ENCODE data around the gene CMTR1. TPM values are rescaled to one million over a fixed set of nuclear protein-coding genes. Genes with fewer than 3 reads are reported as not detected.
A peak's percentile ranks its signal among the peaks of the same experiment; 100 is the strongest.
"Not testable (repeated sequence)": the region's sequence is repeated elsewhere in the genome, so short reads cannot be mapped to it uniquely, and the experiment has no call there.

CMTR1 gene
- total RNA-seq, 1 donor = 30.7 TPM

DNA sequence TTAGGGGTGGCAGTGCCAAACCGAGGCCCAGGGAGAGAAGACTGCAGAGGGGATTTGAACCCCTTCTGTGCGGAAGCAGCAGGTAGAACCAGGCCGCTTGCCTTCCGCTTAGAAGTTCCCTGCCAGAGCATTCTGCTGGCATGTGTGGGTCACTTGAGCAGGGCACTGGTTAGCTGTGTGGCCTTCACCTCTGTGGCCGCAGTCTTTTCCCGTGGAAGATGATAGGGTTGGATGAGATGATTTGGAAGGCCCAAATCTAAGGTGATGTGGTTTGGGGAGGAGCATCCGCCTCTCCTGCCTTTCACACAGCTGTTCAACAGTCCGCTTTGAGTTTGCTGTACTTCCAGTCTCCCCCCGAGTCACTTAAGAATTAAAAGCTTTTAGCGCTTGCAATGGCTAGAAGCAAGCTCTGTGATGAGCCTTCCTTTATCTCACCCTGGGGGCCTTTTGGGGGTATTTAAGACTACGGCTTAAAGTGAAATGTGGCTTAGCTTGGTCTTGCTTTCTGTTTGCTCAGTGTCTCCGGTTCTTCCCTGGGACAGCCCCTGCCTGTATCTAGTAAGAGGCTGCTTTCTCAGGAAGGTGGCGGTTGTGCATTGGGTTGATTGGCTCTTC lies 743 bp downstream of the CMTR1 start:
- peak overlapping the region; percentile 95 for H3K4me3 ChIP-seq (ENCODE audit: low read depth, low read length)
- peak; percentile 26 for DNase-seq (ENCODE audit: low read depth)
- TF ChIP-seq, protein P1, sequence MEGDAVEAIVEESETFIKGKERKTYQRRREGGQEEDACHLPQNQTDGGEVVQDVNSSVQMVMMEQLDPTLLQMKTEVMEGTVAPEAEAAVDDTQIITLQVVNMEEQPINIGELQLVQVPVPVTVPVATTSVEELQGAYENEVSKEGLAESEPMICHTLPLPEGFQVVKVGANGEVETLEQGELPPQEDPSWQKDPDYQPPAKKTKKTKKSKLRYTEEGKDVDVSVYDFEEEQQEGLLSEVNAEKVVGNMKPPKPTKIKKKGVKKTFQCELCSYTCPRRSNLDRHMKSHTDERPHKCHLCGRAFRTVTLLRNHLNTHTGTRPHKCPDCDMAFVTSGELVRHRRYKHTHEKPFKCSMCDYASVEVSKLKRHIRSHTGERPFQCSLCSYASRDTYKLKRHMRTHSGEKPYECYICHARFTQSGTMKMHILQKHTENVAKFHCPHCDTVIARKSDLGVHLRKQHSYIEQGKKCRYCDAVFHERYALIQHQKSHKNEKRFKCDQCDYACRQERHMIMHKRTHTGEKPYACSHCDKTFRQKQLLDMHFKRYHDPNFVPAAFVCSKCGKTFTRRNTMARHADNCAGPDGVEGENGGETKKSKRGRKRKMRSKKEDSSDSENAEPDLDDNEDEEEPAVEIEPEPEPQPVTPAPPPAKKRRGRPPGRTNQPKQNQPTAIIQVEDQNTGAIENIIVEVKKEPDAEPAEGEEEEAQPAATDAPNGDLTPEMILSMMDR (IDR thresholded peaks at IDR 0.05; ENCODE audit: insufficient read depth, low read length) = no peak

DNA sequence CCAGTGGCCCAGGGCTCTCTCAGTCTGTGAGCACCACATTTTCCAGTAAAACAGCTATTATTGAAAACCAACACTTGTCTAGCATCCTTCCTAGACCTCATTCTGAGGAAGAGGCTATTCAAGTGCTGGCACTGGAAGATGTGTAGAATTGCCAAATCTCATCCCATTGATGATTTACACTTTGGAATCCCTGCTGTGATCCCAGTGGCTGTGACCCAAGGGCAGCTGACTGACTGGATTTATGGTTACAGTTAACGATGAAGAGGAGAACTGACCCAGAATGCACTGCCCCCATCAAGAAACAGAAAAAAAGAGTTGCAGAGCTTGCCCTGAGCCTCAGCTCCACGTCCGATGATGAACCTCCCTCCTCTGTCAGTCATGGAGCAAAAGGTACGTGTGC lies 2.4 kb downstream of the CMTR1 start:
- no peak for DNase-seq (ENCODE audit: low read depth)
- TF ChIP-seq, protein P1 (IDR thresholded peaks at IDR 0.05; ENCODE audit: insufficient read depth, low read length) = no peak

DNA sequence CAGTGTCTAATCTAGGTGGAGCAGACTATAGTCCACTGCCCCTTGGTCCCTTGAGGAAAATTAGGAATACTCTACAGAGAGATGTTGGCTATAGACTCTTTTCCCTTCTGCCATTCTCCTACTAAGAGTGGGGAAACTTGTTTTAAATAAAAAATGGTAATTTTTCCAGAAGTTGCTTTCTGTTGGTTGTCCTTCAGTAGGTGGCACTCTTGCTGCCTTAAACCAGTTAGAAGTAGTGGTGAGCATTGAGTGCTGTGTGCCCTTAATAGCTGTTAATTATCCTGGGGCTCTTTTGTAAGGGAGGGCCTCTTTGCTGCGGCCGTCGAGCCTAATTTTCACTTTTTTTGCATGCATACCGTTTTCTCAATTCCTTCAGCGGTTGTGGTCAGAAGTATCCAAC lies 2.8 kb downstream of the CMTR1 start:
- H3K4me3 ChIP-seq (ENCODE audit: low read depth, low read length) = no peak overlapping the region
- no peak for DNase-seq (ENCODE audit: low read depth)
- TF ChIP-seq, protein P1 (IDR thresholded peaks at IDR 0.05; ENCODE audit: insufficient read depth, low read length) = no peak

More for the DNA sequence above, 2.4 kb downstream of the CMTR1 start:
- H3K4me3 ChIP-seq (ENCODE audit: low read depth, low read length) = no peak overlapping the region

DNA sequence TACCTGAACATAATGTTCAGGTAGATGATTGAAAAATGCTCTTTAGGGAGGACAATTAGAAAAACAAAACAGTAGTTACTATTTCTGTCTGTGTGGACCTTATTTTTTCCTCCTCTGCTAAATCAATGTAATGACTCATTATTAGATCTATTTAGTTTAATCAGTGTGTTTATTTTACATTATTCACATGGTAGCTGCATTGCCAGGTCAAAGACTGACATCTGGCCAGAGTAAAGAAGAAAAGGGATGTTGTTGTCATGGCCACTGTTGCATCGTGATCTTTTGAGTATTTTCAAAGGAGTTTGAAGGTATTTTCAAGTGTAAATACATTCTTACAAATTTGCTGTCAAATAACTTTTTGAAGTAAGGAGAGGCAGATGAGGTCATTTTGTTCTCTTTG lies 5.9 kb downstream of the CMTR1 start:
- no peak for DNase-seq (ENCODE audit: low read depth)
- TF ChIP-seq, protein P1 (IDR thresholded peaks at IDR 0.05; ENCODE audit: insufficient read depth, low read length) = no peak
- H3K4me3 ChIP-seq (ENCODE audit: low read depth, low read length) = no peak overlapping the region

DNA sequence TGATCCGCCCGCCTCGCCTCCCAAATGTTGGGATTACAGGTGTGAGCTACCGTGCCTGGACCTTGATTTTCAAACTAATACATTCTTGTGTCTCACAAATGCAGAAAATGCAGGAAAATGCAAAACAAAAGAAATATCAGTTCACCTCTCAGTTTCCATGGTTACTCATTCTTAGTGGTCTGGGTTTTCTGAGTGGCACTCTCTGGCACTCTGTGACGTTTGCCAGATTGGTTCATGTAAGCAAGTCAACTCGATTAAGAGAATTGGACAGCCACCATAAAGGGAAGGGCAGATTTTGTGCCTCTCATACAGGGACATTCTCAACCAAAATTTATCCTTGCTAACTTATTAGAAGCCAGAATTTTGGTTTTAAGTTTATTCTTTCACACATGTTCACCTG lies 8.6 kb downstream of the CMTR1 start:
- TF ChIP-seq, protein P1 (IDR thresholded peaks at IDR 0.05; ENCODE audit: insufficient read depth, low read length) = no peak
- H3K4me3 ChIP-seq (ENCODE audit: low read depth, low read length) = no peak overlapping the region
- no peak for DNase-seq (ENCODE audit: low read depth)

DNA sequence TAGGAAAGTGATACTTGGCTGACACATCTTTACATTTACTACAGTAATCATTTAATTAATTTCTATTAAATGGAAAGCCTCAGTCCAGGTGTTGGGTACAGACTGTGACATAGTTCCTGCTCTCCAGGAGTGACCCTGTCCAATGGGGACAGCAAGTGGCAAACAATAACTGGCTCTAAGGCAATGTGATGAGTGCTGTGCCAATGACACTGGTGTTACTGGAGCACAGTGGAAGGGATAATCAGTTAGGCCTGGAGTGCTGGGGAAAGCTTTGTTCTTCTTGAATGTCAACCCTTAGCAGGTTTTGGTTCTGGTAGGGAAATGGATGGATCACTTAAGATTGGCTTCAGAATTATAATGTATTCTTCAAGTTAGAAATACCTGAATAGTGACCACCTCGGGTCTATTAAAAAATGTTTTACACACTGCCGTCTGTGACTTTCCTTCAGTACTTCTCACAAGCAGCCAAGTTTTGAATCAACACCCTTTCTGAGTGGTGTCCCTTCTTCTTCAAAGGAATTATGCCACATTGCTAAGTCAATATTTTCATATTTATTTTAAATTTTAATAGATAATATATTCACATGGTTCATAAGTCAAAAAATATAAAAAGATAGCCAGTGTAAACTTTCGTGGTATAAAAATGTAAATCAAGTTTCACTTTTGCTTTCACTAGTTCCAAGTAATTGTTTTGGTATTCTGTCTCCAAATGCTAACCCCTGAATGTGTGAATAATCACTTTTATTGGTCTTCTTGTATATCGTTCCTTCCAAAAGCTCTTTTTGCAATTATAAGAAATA lies 9.6 kb downstream of the CMTR1 start:
- H3K4me3 ChIP-seq (ENCODE audit: low read depth, low read length) = peak overlapping the region; percentile 46
- DNase-seq (ENCODE audit: low read depth) = peak; percentile 34
- TF ChIP-seq, protein P1 (IDR thresholded peaks at IDR 0.05; ENCODE audit: insufficient read depth, low read length) = no peak

DNA sequence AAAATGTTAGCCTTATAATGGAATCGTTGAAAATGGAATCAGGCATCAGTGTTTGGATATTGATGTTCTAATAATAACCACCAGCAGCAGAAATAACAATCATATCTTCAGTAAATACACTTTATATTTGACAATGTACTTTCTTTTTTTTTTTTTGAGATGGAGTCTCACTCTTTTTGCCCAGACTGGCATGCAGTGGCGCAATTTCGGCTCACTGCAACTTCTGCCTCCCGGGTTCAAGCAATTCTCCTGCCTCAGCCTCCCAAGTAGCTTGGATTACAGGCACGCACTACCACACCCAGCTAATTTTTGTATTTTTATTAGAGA lies 10.2 kb downstream of the CMTR1 start:
- not testable (repeated sequence) for DNase-seq (ENCODE audit: low read depth)
- peak overlapping the region; percentile 43 for H3K4me3 ChIP-seq (ENCODE audit: low read depth, low read length)
